HepG2 (cell line): ENCODE data around the gene ADAM15. TPM values are rescaled to one million over a fixed set of nuclear protein-coding genes. Genes with fewer than 3 reads are reported as not detected.
A peak's percentile ranks its signal among the peaks of the same experiment; 100 is the strongest.

Experiments
- CSRNP2 ChIP-seq: sonication (generic); formaldehyde crosslinking; conservative IDR thresholded peaks from 2 replicates; pipeline ENCODE4 v1.8.0; 2022; ENCODE audit warnings: low read depth, missing genetic modification reagents
- MXI1 ChIP-seq: IDR thresholded peaks from 3 replicates; pipeline ENCODE4 v1.6.1; 2012; ENCODE audit warnings: low read depth, low read length, inconsistent platforms, borderline replicate concordance
- NR2F6 ChIP-seq, 2 experiments: IDR thresholded peaks; 2 replicates each; pipeline ENCODE4 v1.6.1; 2016; ENCODE audit warnings: antibody characterized with exemption in 1 of 2, mild to moderate bottlenecking in 1 of 2
- PATZ1 ChIP-seq: sonication (generic); formaldehyde crosslinking; IDR thresholded peaks from 2 replicates; pipeline ENCODE4 v1.4.0; 2020; ENCODE audit warnings: missing genetic modification reagents
- PRDM10 ChIP-seq: sonication (generic); formaldehyde crosslinking; IDR thresholded peaks from 2 replicates; pipeline ENCODE4 v1.4.0; 2020; ENCODE audit warnings: low read depth, missing genetic modification reagents
- RAD21 ChIP-seq: fragments of 450-650 bp; formaldehyde crosslinking; IDR thresholded peaks from 2 replicates; pipeline ENCODE4 v1.5.0; 2020; ENCODE audit warnings: mild to moderate bottlenecking
- SOX13 ChIP-seq, 3 experiments: fragments of 450-650 bp in 1 of 3; sonication (generic) in 1 of 3; formaldehyde crosslinking in 1 of 3; IDR thresholded peaks in 2 of 3; conservative IDR thresholded peaks in 1 of 3; 2 replicates each; pipeline versions ENCODE4 v1.5.0 to v1.6.1; 2016 to 2020; ENCODE audit warnings: antibody characterized with exemption in 1 of 3, mild to moderate bottlenecking in 1 of 3, missing compliant biosample characterization in 1 of 3, missing genetic modification reagents in 1 of 3, moderate library complexity in 1 of 3
- TOPORS ChIP-seq: sonication (generic); formaldehyde crosslinking; IDR thresholded peaks from 2 replicates; pipeline ENCODE4 v1.8.0; 2023; ENCODE audit warnings: mild to moderate bottlenecking, missing genetic modification reagents
- ZBTB7A ChIP-seq: sonication (generic); formaldehyde crosslinking; IDR thresholded peaks from 2 replicates; pipeline ENCODE4 v1.8.0; 2022; ENCODE audit warnings: mild to moderate bottlenecking, missing genetic modification reagents
- ZFX ChIP-seq: sonication (generic); formaldehyde crosslinking; IDR thresholded peaks from 2 replicates; pipeline ENCODE4 v1.4.0; 2020; ENCODE audit warnings: mild to moderate bottlenecking, low read depth, missing genetic modification reagents, moderate library complexity
- ZNF224 ChIP-seq: sonication (generic); formaldehyde crosslinking; IDR thresholded peaks from 2 replicates; pipeline ENCODE4 v1.5.0; 2020; ENCODE audit warnings: mild to moderate bottlenecking, missing genetic modification reagents
- ZNF574 ChIP-seq: sonication (generic); formaldehyde crosslinking; IDR thresholded peaks from 2 replicates; pipeline ENCODE4 v1.4.0; 2020; ENCODE audit warnings: missing genetic modification reagents
- ZNF607 ChIP-seq: sonication (generic); formaldehyde crosslinking; IDR thresholded peaks from 2 replicates; pipeline ENCODE4 v1.5.1; 2020; ENCODE audit warnings: missing genetic modification reagents, mild to moderate bottlenecking, borderline replicate concordance
- ZNF660 ChIP-seq: sonication (generic); formaldehyde crosslinking; IDR thresholded peaks from 2 replicates; pipeline ENCODE4 v1.5.1; 2020; ENCODE audit warnings: mild to moderate bottlenecking, low read depth, missing genetic modification reagents, borderline replicate concordance
- ZNF691 ChIP-seq: sonication (generic); formaldehyde crosslinking; IDR thresholded peaks from 2 replicates; pipeline ENCODE4 v1.4.0; 2020; ENCODE audit warnings: missing genetic modification reagents, low read depth, mild to moderate bottlenecking, borderline replicate concordance
- polyA plus RNA-seq, 8 experiments: library from polyadenylated mRNA; depleted of rRNA in 3 of 8; stranded (reverse) in 7 of 8; unstranded in 1 of 8; fragments of >200 nt; fragmentation: Illumina TruSeq in 4 of 8; extraction: Trizol in 4 of 8; gene quantifications; 2 replicates each; pipeline versions ENCODE4 v1.2.1 to v1.2.3, GENCODE V29; 2011 to 2016; ENCODE audit warnings: low read depth in 4 of 8, missing spikeins in 1 of 8, mixed read lengths in 1 of 8; ENCODE audit not compliant: insufficient read depth in 1 of 8
- total RNA-seq, 5 experiments: library from RNA; depleted of rRNA; stranded (reverse); fragments of >200 nt; fragmentation: Illumina TruSeq; extraction: Trizol; gene quantifications; 2 replicates each; pipeline ENCODE4 v1.2.3, GENCODE V29; 2016; ENCODE audit warnings: low read depth in 1 of 5

Gene ADAM15
- total and polyA plus RNA-seq, 2 of the 13 experiments (the other 11 are each of a cell fraction or from before 2014, with no cell fraction given), result 17.9 to 25.6 TPM

- TF ChIP-seq ZNF574 (peak; percentile 15; the same call in 1 of the 2 replicates), PATZ1 (CRISPR knock-in tag) (peak; percentile 40; the same call in 1 of the 2 replicates), TOPORS (CRISPR knock-in tag) (no peak), NR2F6 (IDR thresholded peaks at IDR 0.05) (no peak), NR2F6 (CRISPR knock-in tag; IDR thresholded peaks at IDR 0.05) (peak; percentile 64; the same call in 1 of the 2 replicates), ZNF607 (CRISPR knock-in tag) (0 out of 2 replicates have a peak, but pooled peaks have one; percentile 33), ZNF660 (CRISPR knock-in tag) (no peak), MXI1 (peak; percentile 39; the same call in 1 of the 3 replicates), PRDM10 (CRISPR knock-in tag) (peak; percentile 75; the same call in 1 of the 2 replicates), ZNF224 (CRISPR knock-in tag) (no peak), ZBTB7A (CRISPR knock-in tag) (0 out of 2 replicates have a peak, but pooled peaks have one; percentile 36), ZFX (peak; percentile 30), ZNF691 (CRISPR knock-in tag) (peak; percentile 49; the same call in 1 of the 2 replicates), SOX13 (IDR thresholded peaks at IDR 0.05) (no peak), SOX13 (CRISPR knock-in tag; conservative IDR thresholded peaks at IDR 0.05 in 1 of 2, IDR thresholded peaks at IDR 0.05 in 1 of 2) (no peak), RAD21 (CRISPR knock-in tag) (peak; percentile 93), CSRNP2 (no peak)
These were observed 10.4 kb downstream of the ADAM15 start (continued) for GRCh38 chr1:155061381-155062150.
